ENCODE results near the gene TRIM45.

DNA sequence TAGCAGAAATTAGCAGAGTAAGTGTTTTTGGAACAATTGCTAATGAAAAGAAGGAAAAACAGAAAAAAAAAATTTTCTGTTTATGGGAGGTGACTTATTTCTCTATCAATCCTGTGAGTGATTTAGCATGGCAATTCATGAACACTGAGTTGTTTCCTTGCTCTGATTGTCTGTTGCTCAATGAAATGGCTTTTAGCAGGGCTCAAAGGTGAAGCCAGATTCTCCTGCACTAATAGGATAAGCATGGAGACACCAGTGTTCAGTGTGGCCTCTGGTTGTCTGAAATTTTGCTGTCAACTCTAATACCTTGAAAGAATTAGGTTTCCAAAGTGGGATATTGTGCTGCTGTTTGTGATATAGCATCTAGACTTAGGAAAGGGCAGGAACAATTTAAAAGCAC, 15.8 kb downstream of the TRIM45 start:
- TF ChIP-seq POLR2A (IDR thresholded peaks at IDR 0.05; ENCODE audit: low read depth, low read length) (no peak), TAF1 (IDR thresholded peaks at IDR 0.05; ENCODE audit: low read depth, low read length) (no peak), POLR2AphosphoS5 (IDR thresholded peaks at IDR 0.05; ENCODE audit: low read depth, low read length) (no peak), PAX5 (IDR thresholded peaks at IDR 0.05; ENCODE audit: insufficient read depth, low read length, severe bottlenecking) (no peak), SPI1 (IDR thresholded peaks at IDR 0.05; ENCODE audit: low read depth, low read length) (no peak)

Data from GM12891 (cell line).